H1 (cell line): ENCODE results near the gene CD300LB. TPM values are rescaled to one million over a fixed set of nuclear protein-coding genes. Genes with fewer than 3 reads are reported as not detected.

Experiments used
- CTCF ChIA-PET: fragments of 300-600 bp; sonication (Branson Sonifier 250); formaldehyde crosslinking; loops from one replicate; lab custom pipeline; 2021; ENCODE audit not compliant: partially characterized antibody; lab: Charles Lee
- POLR2A ChIA-PET: fragments of 300-600 bp; sonication (Branson Sonifier 250); formaldehyde crosslinking; loops from one replicate; lab custom pipeline; 2021; ENCODE audit warnings: inconsistent platforms; ENCODE audit not compliant: partially characterized antibody; lab: Charles Lee
- DNase-seq, 2 experiments: peaks; one replicate each; pipeline versions ENCODE4 v3.0.0 to v3.0.0-alpha.2; 2010 to 2022; ENCODE audit warnings: low spot score in 2 of 2, low read depth in 1 of 2, mixed read lengths in 1 of 2
- FAIRE-seq: peaks from 2 replicates; lab custom pipeline; 2011; peaks lifted over from hg19 to GRCh38; lab: Jason Lieb, UNC
- H2AFZ ChIP-seq: 2 replicates; pipeline ENCODE4 v1.8.1; 2012; ENCODE audit warnings: low read length, inconsistent platforms
- H2AK5ac ChIP-seq: 2 replicates; pipeline ENCODE4 v1.6.1; 2013; ENCODE audit warnings: low read depth, low read length
- H2BK120ac ChIP-seq: replicated peaks from 2 replicates; pipeline ENCODE3; 2013; ENCODE audit warnings: low read depth, low read length, inconsistent platforms
- H2BK12ac ChIP-seq: 2 replicates; pipeline ENCODE4 v1.6.1; 2013; ENCODE audit warnings: low read depth, low read length
- H2BK15ac ChIP-seq: 2 replicates; pipeline ENCODE4 v1.6.1; 2013; ENCODE audit warnings: low read length
- H2BK20ac ChIP-seq: 2 replicates; pipeline ENCODE4 v1.6.1; 2013; ENCODE audit warnings: low read length
- H2BK5ac ChIP-seq: 2 replicates; pipeline ENCODE4 v1.6.1; 2013; ENCODE audit warnings: low read depth, low read length
- H3K14ac ChIP-seq: 2 replicates; pipeline ENCODE4 v1.6.1; 2013; ENCODE audit warnings: inconsistent platforms; ENCODE audit not compliant: insufficient read length
- H3K18ac ChIP-seq: 2 replicates; pipeline ENCODE4 v1.6.1; 2013; ENCODE audit warnings: low read length; ENCODE audit errors: extremely low read depth
- H3K23ac ChIP-seq: 2 replicates; pipeline ENCODE4 v1.6.1; 2013; ENCODE audit warnings: inconsistent platforms; ENCODE audit not compliant: insufficient read length
- H3K23me2 ChIP-seq: 2 replicates; pipeline ENCODE4 v1.6.1; 2013; ENCODE audit warnings: low read depth, low read length
- H3K27ac ChIP-seq: 2 replicates; pipeline ENCODE4 v1.6.1; 2011; ENCODE audit warnings: low read depth, low read length, inconsistent platforms
- H3K27me3 ChIP-seq, 4 experiments: replicated peaks in 1 of 4; 1 replicate in 1 of 4; 2 replicates in 3 of 4; pipeline versions ENCODE4 v1.6.1 to v1.8.1; 2011 to 2013; ENCODE audit warnings: low read length in 3 of 4, mild to moderate bottlenecking in 3 of 4, inconsistent platforms in 2 of 4, mixed read lengths in 2 of 4, moderate library complexity in 1 of 4; ENCODE audit not compliant: control insufficient read depth in 3 of 4, insufficient read depth in 3 of 4; ENCODE audit errors: extremely low read depth in 1 of 4
- H3K36me3 ChIP-seq, 4 experiments: 2 replicates each; pipeline versions ENCODE4 v1.6.1 to v1.8.1; 2011 to 2013; ENCODE audit warnings: mild to moderate bottlenecking in 4 of 4, low read length in 3 of 4, moderate library complexity in 2 of 4, control low read depth in 1 of 4, inconsistent platforms in 1 of 4; ENCODE audit not compliant: insufficient read depth in 4 of 4, control insufficient read depth in 2 of 4
- H3K4ac ChIP-seq: replicated peaks from 2 replicates; pipeline ENCODE3; 2013; ENCODE audit warnings: low read length, low read depth, mixed read lengths, inconsistent platforms; ENCODE audit not compliant: insufficient read length
- H3K4me1 ChIP-seq, 4 experiments: replicated peaks in 1 of 4; 1 replicate in 1 of 4; 2 replicates in 3 of 4; pipeline versions ENCODE4 v1.6.1 to v1.8.1; 2011 to 2013; ENCODE audit warnings: low read length in 3 of 4, inconsistent platforms in 2 of 4, mixed read lengths in 1 of 4; ENCODE audit not compliant: insufficient read depth in 4 of 4, control insufficient read depth in 3 of 4
- H3K4me2 ChIP-seq, 2 experiments: 2 replicates each; pipeline versions ENCODE4 v1.6.1 to v1.8.1; 2011 to 2013; ENCODE audit warnings: low read depth in 2 of 2, low read length in 2 of 2, control low read depth in 1 of 2, inconsistent platforms in 1 of 2, mild to moderate bottlenecking in 1 of 2; ENCODE audit not compliant: insufficient read depth in 1 of 2
- H3K4me3 ChIP-seq, 4 experiments: fragments of 200-600, 300-600 bp in 1 of 4; sonication (generic), shearing (Covaris generic), sonication (Bioruptor Twin) in 1 of 4; 2 replicates each; pipeline versions ENCODE4 v1.5.1 to v1.8.1; 2011 to 2016; ENCODE audit warnings: low read length in 4 of 4, low read depth in 3 of 4, control low read depth in 2 of 4, inconsistent platforms in 2 of 4, mild to moderate bottlenecking in 2 of 4, mixed read lengths in 1 of 4, moderate library complexity in 1 of 4; ENCODE audit not compliant: insufficient read depth in 2 of 4; ENCODE audit errors: extremely low read depth in 1 of 4
- H3K56ac ChIP-seq: replicated peaks from 2 replicates; pipeline ENCODE3; 2013; ENCODE audit warnings: low read depth, mild to moderate bottlenecking, mixed read lengths, low read length, inconsistent platforms; ENCODE audit not compliant: insufficient read length
- H3K79me1 ChIP-seq: 2 replicates; pipeline ENCODE4 v1.6.1; 2013; ENCODE audit warnings: low read depth, low read length, control low read depth
- H3K79me2 ChIP-seq, 2 experiments: 2 replicates each; pipeline versions ENCODE4 v1.6.1 to v1.8.1; 2012 to 2013; ENCODE audit warnings: low read length in 2 of 2, mild to moderate bottlenecking in 2 of 2, inconsistent platforms in 1 of 2; ENCODE audit not compliant: insufficient read depth in 2 of 2, control insufficient read depth in 1 of 2
- H3K9ac ChIP-seq, 4 experiments: replicated peaks in 1 of 4; 1 replicate in 1 of 4; 2 replicates in 3 of 4; pipeline versions ENCODE4 v1.6.1 to v1.8.1; 2011 to 2013; ENCODE audit warnings: low read depth in 3 of 4, low read length in 3 of 4, control low read depth in 2 of 4, mild to moderate bottlenecking in 2 of 4, moderate library complexity in 2 of 4, inconsistent platforms in 1 of 4; ENCODE audit errors: extremely low read depth in 1 of 4
- H3K9me3 ChIP-seq, 2 experiments: 2 replicates each; pipeline versions ENCODE4 v1.6.1 to v1.8.1; 2012 to 2013; ENCODE audit warnings: mild to moderate bottlenecking in 2 of 2, moderate library complexity in 2 of 2, control low read depth in 1 of 2, inconsistent platforms in 1 of 2, low read depth in 1 of 2, low read length in 1 of 2, mixed read lengths in 1 of 2; ENCODE audit not compliant: insufficient read depth in 2 of 2
- H4K20me1 ChIP-seq, 2 experiments: replicated peaks in 1 of 2; 2 replicates each; pipeline versions ENCODE3 to v1.8.1; 2011 to 2013; ENCODE audit warnings: inconsistent platforms in 2 of 2, low read length in 2 of 2, mild to moderate bottlenecking in 1 of 2; ENCODE audit not compliant: insufficient read depth in 2 of 2, control insufficient read depth in 1 of 2
- H4K5ac ChIP-seq: 2 replicates; pipeline ENCODE4 v1.6.1; 2013; ENCODE audit warnings: low read length, low read depth, mixed read lengths, inconsistent platforms; ENCODE audit not compliant: insufficient read length
- H4K8ac ChIP-seq: 2 replicates; pipeline ENCODE4 v1.8.0; 2013; ENCODE audit warnings: mild to moderate bottlenecking, moderate library complexity, low read length, inconsistent platforms; ENCODE audit not compliant: insufficient read depth; ENCODE audit errors: extremely low read depth
- H4K91ac ChIP-seq: replicated peaks from 2 replicates; pipeline ENCODE3; 2013; ENCODE audit warnings: low read length, mixed read lengths, inconsistent platforms; ENCODE audit not compliant: insufficient read length
- KDM1A ChIP-seq: fragments of 200-600, 300-600 bp; sonication (generic); IDR thresholded peaks from 2 replicates; pipeline ENCODE4 v1.7.1; 2016; ENCODE audit warnings: mild to moderate bottlenecking, low read length, borderline replicate concordance
- SP4 ChIP-seq: IDR thresholded peaks from 2 replicates; pipeline ENCODE4 v1.6.1; 2012; ENCODE audit warnings: low read length, inconsistent platforms
- WGBS, 2 experiments: shearing (Covaris generic) in 1 of 2; methylation state at CpG; one replicate each; pipeline versions ENCODE4 v1.1.6 to v1.1.7; 2013 to 2015; ENCODE audit warnings: low lambda C conversion rate in 2 of 2, mixed read lengths in 2 of 2, inconsistent platforms in 1 of 2, low coverage in 1 of 2, missing lambda C conversion rate in 1 of 2; ENCODE audit not compliant: insufficient replicate concordance in 2 of 2, insufficient coverage in 1 of 2, insufficient read length in 1 of 2; ENCODE audit errors: extremely low coverage in 1 of 2, missing lambda C conversion rate in 1 of 2; 5-methylcytosine and 5-hydroxymethylcytosine counted together
- polyA plus RNA-seq, 7 experiments: library from polyadenylated mRNA; depleted of rRNA in 3 of 7; stranded (reverse) in 5 of 7; unstranded in 2 of 7; fragments of >200 nt in 5 of 7; fragments of 200-250 nt in 2 of 7; gene quantifications; 1 replicate in 5 of 7; 2 replicates in 1 of 7; 4 replicates in 1 of 7; pipeline versions ENCODE4 v1.2.1 to v1.2.3, GENCODE V29; 2011 to 2013; ENCODE audit warnings: missing spikeins in 2 of 7, mixed read lengths in 2 of 7
- total RNA-seq: library from RNA; stranded (reverse); fragmentation: NEBNext Ultra II Directional; extraction: Animal tissue kit (Norgen Biotek cat#: 25700); gene quantifications from 2 replicates; pipeline ENCODE4 v1.2.1, GENCODE V29; 2021

The CD300LB gene
- total and polyA plus RNA-seq, 2 of the 8 experiments (the other 6 are each of a cell fraction or from before 2014, with no cell fraction given): not detected

DNA sequence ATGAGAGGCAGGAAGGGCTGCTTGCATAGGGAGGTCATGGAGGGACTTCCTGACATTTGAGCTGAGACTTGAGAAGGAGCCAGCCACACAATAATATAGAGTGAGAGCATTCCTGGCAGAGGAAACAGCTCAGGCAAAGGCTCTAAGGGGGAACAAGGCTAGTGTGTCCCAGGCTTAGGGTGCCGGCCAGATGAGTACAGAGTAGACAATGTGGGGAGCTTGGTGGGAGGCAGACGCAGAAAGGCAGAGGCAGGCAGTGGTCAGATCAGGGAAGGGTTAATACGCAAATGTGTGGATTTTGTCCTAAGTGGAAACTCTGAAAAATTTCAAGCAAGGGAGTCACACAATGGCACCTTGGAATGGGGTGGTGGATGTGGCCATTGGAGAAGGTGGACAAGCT is 31.3 kb downstream of the CD300LB start:
- no peaks in the 10 kb centered on the region for H3K36me3 ChIP-seq
- no peak overlapping the region for H2BK12ac ChIP-seq
- no peaks in the 10 kb centered on the region for H3K4me1 ChIP-seq
- whole genome bisulfite sequencing, 2 experiments: 93% methylated on average over 3 of the region's 3 CpGs; no CpG with 5 or more reads in 1 of the 2 experiments
- H2BK120ac ChIP-seq: no peak overlapping the region
- H4K91ac ChIP-seq: no peak overlapping the region
- H2BK15ac ChIP-seq: no peak overlapping the region
- H3K14ac ChIP-seq: no peak overlapping the region
- H3K79me2 ChIP-seq: no peaks in the 10 kb centered on the region
- H3K23me2 ChIP-seq: no peaks in the 10 kb centered on the region; the same call in 1 of the 2 replicates
- no peak overlapping the region for H3K56ac ChIP-seq
- no peak for FAIRE-seq
- no peak overlapping the region for H3K23ac ChIP-seq
- no peak overlapping the region for H2AFZ ChIP-seq
- no peak overlapping the region for H4K8ac ChIP-seq
- TF ChIP-seq KDM1A (peak; percentile 89; the same call in 1 of the 2 replicates), SP4 (no peak)
- TF ChIP-seq, all 59 proteins: peak for 1
- Histone ChIP-seq H3K27me3 (no peaks in the 10 kb centered on the region), H3K4ac (no peak overlapping the region), H2BK5ac (no peak overlapping the region), H2AK5ac (no peak overlapping the region), H4K5ac (no peak overlapping the region), H3K4me3 (no peak overlapping the region), H3K27ac (no peak overlapping the region), H3K9me3 (no peaks in the 10 kb centered on the region), H2BK20ac (no peak overlapping the region), H3K4me2 (no peak overlapping the region), H3K9ac (no peak overlapping the region), H3K18ac (no peak overlapping the region), H3K79me1 (no peaks in the 10 kb centered on the region), H4K20me1 (no peaks in the 10 kb centered on the region)
- no peak for DNase-seq
- CTCF ChIA-PET: interaction anchor here (0.5 to 1.7 kb wide), 5 partner anchors 43 to 658 kb away, joined by 3 to 11 read pairs (median 4); no protein-coding TSS in a partner anchor
- POLR2A ChIA-PET: no interaction called here
